SKM-1 treated with dmso at 0.1 percent for 144 hours (cell line): ENCODE measurements around the gene PTPN14.

ENCODE experiments used
- DNase-seq: peaks from one replicate; lab custom pipeline; 2025; ENCODE audit not compliant: unreplicated experiment; lab: John Stamatoyannopoulos, UW

PTPN14 gene

GRCh38 chr1:214341932-214342331, 209.5 kb downstream of the PTPN14 start:
- DNase-seq: no peak

DNA sequence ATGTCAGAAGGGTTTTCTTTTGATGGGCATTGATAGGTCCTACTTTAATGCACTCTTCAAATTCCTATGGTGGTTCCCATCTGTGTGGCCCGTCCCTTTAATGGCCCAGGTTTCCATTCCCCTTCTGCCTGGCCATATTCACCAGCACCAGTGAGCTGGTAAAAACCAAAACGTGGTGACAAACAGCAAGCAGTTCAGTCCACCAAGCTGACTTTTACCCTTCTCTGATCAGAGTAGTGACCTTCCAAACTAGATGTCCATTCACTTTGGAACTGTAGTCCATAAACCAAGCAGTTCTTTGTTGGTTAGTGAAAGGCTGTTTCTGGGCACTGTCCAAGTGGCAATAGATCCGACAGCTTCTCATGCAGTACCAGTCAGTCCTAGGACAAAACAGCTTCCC, 209.9 kb downstream of the PTPN14 start:
- no peak for DNase-seq

- no peak for DNase-seq
Measured at GRCh38 chr1:214338212-214338611, 213.2 kb downstream of the PTPN14 start.

DNA sequence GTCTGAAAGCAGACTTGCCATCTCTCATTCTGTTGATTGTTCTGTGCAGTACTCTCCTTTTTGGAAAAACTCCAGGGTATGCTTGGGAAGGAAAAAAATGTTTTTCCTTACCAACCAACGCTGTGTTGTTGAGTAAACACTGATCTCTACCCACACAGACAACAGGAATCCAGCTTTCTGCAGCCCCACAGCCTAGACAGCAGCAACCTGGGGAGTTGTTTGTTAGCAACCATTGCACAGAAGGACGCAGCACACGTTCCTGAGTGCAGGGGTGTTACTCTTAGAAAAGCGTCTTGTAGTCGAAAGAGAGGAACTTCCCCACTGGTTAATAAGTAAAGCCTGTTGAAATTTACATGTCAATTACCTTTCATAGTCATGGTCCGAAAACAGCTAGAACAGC, 213.9 kb downstream of the PTPN14 start:
- no peak for DNase-seq

GRCh38 chr1:214337015-214337414, 214.4 kb downstream of the PTPN14 start:
- no peak for DNase-seq

DNA sequence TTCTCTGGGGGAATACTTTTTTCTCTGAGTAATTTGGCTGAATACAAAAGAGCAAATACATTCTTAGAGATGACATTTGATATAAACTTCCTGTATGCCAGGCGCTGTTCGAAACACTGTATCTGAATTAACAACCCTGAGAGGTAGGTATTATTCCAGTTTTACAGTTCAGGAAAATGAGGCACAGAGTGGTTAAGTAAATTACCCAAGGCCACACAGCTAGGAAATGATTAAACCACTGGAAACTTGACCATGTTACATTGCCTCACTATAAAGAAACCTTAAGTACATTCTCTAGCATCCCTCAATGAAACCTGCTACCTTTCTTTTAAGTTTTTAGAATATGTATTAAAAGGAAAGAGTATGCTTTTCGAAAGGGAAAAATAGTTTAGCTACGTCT, 215.8 kb downstream of the PTPN14 start:
- DNase-seq: no peak

DNA sequence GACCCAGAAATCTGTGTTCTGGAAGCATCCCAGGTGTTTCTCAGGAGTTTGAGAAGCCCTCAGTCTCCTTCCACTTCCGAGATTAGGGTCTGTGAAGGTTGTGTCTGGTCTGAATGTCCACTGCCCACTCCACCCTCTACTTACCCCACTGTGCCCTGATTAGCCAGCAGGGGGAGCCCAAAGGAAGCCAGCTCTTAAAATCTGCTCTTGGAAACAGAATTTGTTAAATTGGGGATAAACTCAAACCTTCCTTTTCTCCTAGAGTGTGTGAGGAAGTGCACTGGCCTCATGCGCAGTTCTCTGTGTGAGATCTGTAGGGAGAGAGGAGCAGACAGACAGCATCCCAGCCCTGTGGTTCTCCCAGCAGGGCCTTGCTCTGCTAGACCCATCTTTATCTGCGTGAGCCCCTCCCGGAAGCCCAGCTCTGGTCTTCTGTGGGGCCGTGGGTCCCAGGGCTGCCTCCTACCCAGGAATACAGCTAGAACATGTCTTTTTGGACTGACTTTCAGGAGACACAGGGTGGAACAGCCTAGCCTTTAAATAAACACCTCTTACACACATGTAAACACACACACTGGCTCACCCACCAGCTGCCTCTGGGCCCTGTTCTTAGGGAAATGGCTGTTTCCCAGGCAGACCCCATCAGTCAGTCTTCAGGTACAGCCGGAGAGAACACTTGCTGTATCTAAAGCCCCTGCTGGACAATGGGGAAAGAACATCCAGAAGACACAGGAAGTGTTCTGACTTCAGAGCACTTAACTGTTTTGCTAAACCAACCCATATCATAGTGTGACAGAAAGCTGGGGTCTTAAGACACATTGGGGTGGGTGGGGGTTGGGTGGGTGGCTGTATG, 218.2 kb downstream of the PTPN14 start:
- DNase-seq: peak; percentile 52

DNA sequence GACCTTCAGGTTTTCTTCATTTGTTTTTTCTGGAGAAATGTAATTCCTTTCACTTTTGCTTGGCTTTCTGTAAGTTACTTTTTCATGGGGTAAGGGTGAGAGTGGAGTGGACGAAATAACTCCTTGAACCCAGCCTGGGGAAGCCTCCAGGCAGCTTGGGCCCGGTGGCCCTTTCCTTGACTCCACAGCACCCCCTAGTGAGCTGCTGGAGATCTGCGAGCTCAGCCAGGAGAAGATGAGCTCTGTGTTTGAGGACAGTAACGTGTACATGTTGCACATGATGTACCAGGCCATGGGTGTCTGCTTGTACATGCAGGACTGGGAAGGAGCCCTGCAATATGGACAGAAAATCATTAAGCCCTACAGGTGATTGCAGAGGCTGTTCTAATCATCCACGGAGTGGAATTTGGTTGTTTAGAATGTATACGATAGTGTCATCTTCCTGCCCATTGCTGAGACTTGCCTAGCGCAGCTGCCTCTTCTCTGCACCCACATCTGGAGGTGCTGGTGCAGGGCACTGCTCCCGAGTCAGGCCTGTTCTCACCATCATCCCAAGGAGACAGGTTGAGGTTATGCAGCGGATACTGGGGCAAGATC, 219.5 kb downstream of the PTPN14 start:
- DNase-seq: peak; percentile 52

- no peak for DNase-seq
Measured at GRCh38 chr1:214331180-214331579, 220.2 kb downstream of the PTPN14 start.

GRCh38 chr1:214330715-214331114, 220.7 kb downstream of the PTPN14 start:
- no peak for DNase-seq

DNA sequence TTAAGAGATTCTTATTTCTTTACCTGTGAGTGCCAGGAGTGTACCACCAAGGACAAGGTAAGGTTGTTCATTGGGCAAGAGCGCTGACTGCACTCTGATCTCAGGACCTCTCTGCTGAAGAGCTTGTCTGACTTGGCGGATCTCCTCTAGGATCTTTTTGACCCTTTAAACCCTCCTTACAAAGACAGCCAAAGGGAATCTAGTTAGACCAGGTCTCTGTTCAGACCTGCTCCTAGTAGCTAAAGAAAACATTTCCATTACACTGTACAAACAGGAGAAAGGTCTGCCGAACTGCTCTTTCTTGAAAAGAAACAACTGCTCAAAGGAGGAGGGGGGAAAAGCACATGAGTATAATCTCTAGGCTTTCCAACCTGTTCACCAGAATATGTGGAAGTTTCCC, 221.2 kb downstream of the PTPN14 start:
- DNase-seq: no peak

- no peak for DNase-seq
Measured at GRCh38 chr1:214329470-214330220, 221.8 kb downstream of the PTPN14 start.

DNA sequence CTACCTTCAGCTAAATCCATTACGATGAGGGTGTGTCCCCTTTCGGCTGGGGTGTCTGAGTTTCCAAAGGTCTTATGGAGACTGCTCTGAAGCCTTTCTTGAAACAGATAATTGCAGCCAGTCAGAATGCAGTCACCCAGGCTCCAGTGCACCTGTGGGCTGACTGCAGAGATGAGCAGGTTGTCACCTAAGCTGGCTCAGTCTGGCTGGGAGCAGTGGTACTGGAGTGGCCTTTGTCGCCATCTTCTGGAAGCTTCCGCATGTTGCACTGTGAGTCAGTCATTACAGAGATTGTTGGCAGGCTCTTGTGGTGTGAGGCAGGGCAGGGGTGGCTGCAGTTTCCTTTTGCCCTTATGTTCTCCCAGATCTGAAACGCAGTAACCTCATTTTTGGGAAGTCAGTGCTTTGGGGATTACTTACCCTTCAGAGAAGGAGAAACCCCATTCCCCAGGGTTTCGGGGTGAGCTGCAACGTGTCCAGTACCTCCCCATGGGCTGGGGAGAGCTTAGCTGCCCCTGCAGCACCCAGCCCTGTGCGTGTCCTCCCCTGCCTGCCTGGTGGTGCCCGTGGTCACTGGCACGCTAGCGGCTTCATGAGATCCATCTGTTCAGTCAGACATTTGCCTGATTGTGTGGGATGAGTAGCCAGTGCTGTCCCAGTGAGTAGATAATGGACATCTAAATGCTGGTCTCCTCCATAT, 222.5 kb downstream of the PTPN14 start:
- DNase-seq: peak; percentile 74

GRCh38 chr1:214327514-214327913, 223.9 kb downstream of the PTPN14 start:
- no peak for DNase-seq

DNA sequence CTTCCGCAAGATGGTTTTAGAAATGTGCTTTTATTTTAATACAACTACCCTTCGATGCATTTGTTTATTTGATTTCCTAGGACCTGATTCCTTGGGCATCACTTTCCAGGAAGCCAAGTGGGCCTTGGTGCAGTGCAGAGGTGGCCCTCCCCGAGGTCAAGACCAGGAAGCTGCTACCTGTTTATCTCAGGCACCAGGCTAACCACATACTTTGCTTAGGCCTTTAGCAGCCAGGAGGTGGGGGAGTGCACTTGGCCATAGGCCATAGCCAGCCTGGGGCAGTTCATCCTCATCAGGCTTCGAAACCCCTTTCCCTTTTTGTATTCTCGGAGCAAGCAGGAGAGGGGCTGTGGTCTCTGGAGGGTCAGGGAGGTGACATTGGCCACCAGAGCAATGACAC, 225.0 kb downstream of the PTPN14 start:
- no peak for DNase-seq

DNA sequence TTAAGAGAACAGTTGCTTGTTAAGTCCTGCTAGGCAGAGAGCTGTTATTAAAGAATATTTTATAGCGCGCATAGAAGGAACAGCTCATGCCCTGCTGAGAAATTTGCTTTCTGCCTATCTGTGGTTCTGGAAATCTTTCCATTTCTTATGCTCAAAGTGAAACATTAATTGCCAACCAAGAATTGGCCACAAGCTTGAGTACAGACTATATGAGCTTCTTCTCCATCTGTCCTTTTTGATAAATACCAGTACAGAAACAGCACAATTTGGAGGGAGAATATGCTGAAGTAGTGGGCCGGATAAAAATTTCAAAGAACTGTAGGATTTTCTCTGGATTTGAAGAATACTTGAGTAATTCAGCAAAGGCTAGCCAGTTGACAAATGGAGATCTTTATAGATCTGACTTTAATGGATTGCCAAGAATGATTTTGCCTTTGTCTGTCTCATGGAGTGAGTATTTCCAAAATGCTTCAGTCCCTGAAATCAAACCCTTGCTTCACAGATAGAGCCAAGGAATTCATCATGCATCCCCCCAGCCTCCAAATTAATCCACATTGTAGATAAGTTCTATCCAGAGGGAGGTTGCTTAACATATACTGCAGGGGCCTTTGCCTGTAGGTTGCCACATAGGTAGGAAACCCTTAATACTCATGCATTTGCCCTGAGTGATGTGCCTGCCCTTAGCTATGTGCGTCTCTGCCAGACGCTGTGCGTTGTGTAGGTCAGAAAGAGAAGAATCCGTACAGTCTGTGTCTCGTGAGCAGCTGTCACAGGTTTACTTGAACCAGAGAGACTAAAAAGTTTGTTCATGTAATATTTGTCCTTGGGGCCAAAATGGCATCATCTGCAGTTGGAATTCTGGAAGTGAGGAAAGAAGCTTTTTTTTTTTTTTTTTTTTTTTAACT, 226.3 kb downstream of the PTPN14 start:
- no peak for DNase-seq

- DNase-seq: no peak
Measured at GRCh38 chr1:214321705-214322453, 229.5 kb downstream of the PTPN14 start.

DNA sequence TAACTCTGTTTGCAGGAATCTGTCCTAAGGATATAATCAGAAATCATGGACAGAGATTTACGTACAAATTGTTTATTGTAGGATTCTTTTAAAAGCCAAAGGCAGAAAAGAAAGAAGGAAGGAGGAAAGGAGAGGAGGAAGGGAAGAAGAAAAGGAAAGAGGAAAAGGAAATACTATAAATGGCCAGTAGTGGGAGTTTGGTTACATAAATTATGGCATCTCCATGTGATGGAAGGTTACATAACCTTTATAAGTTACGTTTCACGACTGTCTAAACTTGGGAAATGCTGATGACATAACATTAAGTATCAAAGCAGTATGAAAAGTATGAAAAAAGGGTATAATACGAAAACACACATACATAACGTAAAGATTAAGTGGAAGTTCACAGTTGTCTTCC, 231.5 kb downstream of the PTPN14 start:
- DNase-seq: no peak

DNA sequence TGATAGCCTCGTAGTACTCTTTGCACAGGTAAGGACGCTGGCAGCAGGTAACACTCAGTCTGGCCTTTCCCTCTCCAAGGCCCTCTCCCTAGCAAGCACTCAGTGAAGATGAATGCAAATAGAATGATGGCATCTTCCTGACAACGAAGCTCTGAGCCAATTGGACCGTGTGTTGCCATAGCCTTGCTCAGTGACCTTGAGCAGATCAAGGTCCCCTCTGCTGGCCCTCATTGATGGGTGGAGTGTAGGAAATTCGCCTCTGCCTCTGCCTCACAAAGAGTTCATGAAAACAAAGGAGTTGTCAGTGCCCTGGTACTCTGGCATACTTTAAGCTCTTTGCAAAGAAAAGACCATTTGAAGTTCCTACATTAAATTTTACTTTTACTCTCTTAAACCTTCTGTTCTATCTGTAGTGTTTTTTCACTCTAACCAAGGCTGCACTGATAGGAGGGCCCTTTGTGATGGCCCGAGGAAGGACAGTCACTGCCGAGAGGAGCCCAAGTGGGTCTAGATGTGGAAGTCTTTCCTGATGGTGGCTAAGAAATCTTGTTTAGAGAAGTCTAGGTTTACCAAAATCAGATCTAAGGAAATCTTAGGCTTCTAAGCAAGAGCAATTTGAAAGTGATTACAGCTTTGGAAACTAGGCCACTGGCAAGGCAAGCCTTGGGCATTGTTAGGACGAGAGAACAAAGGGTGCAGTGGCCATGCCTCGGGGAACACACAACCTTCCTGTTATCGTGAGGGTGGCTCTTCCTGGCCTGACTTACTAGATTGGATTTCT, 232.3 kb downstream of the PTPN14 start:
- DNase-seq: no peak
